Measurements from ENCODE around the gene NECAB2. TPM values are rescaled to one million over a fixed set of nuclear protein-coding genes. Genes with fewer than 3 reads are reported as not detected.

The NECAB2 gene
- total and polyA plus RNA-seq, 2 experiments from 2014 or later = 1.6 to 5.1 TPM

DNA sequence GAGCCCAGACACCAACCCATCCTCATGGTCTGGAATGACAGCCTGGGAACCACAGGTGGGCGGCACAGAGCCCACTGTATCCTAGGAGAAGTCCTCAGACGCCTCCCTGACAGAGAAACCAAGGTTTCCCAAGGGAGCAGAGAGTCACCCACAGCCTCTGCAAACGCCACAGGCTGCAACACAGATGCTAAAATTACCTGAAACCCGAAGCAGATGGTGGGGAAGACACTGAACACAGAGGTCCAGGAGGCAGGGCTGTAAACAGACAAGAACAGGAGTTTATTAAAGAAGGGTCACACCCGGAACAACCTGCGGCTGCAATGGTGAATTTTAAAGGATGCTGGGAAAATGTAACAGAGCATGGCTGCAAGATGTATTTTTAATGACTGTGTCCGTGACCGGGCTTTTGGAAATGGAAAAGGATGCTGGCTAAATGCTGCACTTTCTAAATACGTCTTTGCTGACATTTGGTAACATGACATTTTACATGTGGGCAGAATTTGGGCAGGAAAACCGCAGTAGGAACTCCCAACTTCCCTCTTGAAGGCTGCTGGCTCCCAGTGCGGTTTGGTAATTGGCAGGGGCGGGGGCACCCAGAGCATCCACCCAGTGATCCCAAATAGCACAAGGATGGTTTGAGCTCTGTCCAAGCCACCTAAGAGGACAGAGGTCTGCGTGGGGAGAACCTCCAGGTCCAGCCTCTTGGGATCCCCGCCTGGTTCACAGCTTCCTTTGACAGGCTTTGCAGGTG is 61.4 kb downstream of the NECAB2 start:
- Mint-ChIP-seq H3K27me3 (ENCODE audit: insufficient read depth, low read depth, poor library complexity) (peaks cover 13% of the 10 kb centered on the region), H3K4me3 (no peak overlapping the region), H3K36me3 (ENCODE audit: low read depth) (no peaks in the 10 kb centered on the region), H3K27ac (no peak overlapping the region), H3K4me1 (peaks cover 11% of the 10 kb centered on the region), H3K9me3 (no peaks in the 10 kb centered on the region; the same call in 2 of the 3 replicates)
- Histone ChIP-seq H3K4me2 (no peak overlapping the region), H3K36me3 (ENCODE audit: insufficient read depth) (no peaks in the 10 kb centered on the region), H3K27me3 (ENCODE audit: insufficient read depth) (no peaks in the 10 kb centered on the region), H3K27ac (ENCODE audit: low read depth) (no peak overlapping the region), H3K9me2 (ENCODE audit: insufficient read depth) (no peaks in the 10 kb centered on the region), H3K79me2 (replicated peaks; ENCODE audit: insufficient read depth) (no peaks in the 10 kb centered on the region), H3F3A (replicated peaks; ENCODE audit: low read depth) (no peaks in the 10 kb centered on the region), H4K20me1 (replicated peaks; ENCODE audit: insufficient read depth) (no peaks in the 10 kb centered on the region), H3K4me3 (no peak overlapping the region), H2AFZ (no peak overlapping the region), H3K4me1 (ENCODE audit: insufficient read depth) (no peaks in the 10 kb centered on the region)
- no peak for ATAC-seq
- TF ChIP-seq POLR2AphosphoS5 (IDR thresholded peaks at IDR 0.05; ENCODE audit: low read depth) = no peak
- no peak for TF ChIP-seq CTCF (conservative IDR thresholded peaks at IDR 0.05; ENCODE audit: low read depth in 2 of 2)
- TF ChIP-seq ZNF462 (CRISPR knock-in tag; IDR thresholded peaks at IDR 0.05) = no peak
- no peak for TF ChIP-seq CREB1 (CRISPR knock-in tag; IDR thresholded peaks at IDR 0.05; ENCODE audit: low read depth)
- TF ChIP-seq EZH2 (IDR thresholded peaks at IDR 0.05; ENCODE audit: low read depth, unreplicated experiment) = no peak
- TF ChIP-seq JUNB (IDR thresholded peaks at IDR 0.05; ENCODE audit: unreplicated experiment) = no peak
- no peak for TF ChIP-seq STAT1 (IDR thresholded peaks at IDR 0.05; ENCODE audit: unreplicated experiment)
- no peak for TF ChIP-seq ZNF114 (CRISPR knock-in tag; IDR thresholded peaks at IDR 0.05)
- TF ChIP-seq NANOG (IDR thresholded peaks at IDR 0.05; ENCODE audit: borderline replicate concordance) = no peak
- TF ChIP-seq REST (IDR thresholded peaks at IDR 0.05; ENCODE audit: unreplicated experiment) = no peak
- TF ChIP-seq, protein P1, sequence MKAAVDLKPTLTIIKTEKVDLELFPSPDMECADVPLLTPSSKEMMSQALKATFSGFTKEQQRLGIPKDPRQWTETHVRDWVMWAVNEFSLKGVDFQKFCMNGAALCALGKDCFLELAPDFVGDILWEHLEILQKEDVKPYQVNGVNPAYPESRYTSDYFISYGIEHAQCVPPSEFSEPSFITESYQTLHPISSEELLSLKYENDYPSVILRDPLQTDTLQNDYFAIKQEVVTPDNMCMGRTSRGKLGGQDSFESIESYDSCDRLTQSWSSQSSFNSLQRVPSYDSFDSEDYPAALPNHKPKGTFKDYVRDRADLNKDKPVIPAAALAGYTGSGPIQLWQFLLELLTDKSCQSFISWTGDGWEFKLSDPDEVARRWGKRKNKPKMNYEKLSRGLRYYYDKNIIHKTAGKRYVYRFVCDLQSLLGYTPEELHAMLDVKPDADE (IDR thresholded peaks at IDR 0.05) = no peak
- TF ChIP-seq ZNF331 (CRISPR knock-in tag; IDR thresholded peaks at IDR 0.05; ENCODE audit: low read depth) = no peak
- TF ChIP-seq EZH2phosphoT487 (IDR thresholded peaks at IDR 0.05; ENCODE audit: unreplicated experiment) = no peak
- DNase-seq (ENCODE audit: low spot score) = no peak

All from GM23338 (cell line).